ENCODE measurements around the gene VSX2. TPM values are rescaled to one million over a fixed set of nuclear protein-coding genes. Genes with fewer than 3 reads are reported as not detected.

Gene VSX2
- polyA plus RNA-seq, 6 donors from 2014 or later: not detected

DNA sequence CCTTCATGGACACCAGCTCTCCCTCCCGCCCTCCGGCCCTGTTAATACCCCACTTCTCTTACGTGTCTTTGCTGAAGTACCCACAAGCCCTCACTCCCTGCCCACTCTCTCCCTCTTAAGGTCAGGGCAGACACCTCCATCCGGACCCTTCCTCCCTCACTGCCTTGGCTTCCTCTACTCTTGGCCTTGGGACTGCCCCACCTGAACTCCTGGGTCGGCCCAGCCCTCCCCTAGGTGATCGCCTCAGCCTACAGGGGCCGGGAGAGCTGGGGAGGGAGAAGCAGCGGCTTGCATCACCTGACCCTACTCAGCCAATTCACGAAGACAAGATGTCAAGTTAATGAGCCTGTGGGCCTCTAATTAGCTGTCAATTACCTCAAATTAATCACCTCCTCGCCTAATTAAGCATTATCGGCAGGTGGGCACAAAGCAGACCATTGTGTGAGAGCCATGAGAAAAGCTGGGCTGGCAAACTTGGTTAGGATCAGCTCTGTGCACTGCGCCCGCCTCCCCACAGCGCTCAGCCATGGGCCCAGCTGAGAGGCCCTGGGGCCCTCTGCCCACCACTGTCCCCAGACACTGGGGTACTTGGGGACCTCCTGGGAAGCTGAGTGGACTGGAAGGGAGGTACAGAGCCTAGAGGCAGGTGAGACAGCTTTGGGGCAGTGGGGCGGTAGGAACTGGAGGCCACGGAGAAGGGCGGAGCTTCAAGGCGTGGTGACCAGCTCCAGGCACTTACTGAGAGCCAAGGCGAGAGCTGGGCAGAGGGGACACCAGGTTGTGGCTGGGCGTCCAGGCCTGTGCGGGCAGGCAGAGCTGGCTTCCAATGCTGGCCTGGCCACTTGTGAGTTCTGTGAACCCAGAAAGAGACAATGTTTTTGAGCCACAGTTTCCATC lies 25.1 kb upstream of the VSX2 start:
- no peaks in the 10 kb centered on the region for H3K36me3 Mint-ChIP-seq
- DNase-seq (no peak), ATAC-seq (ENCODE audit: low read depth in 2 of 2) (no peak)

DNA sequence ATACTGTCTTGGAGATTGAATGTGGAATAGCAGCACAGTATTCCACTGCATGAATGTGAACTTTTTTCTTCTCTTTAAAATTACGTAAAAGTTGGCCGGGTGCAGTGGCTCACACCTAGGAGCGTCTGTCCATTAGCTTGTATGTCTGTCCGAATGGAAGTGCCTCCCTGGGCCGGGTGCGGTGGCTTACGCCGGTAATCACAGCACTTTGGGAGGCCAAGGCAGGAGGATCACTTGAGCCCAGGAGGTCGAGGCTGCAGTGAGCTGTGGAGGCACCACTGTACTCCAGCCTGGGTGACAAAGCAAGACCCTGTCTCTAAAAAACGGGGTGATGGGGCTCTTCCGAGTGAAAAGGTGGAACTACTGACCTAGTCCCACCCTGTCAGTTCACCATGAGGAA lies 22.6 kb upstream of the VSX2 start:
- no peak for ATAC-seq (ENCODE audit: low read depth in 2 of 2)
- DNase-seq: no peak
- Mint-ChIP-seq H3K9me3 (no peaks in the 10 kb centered on the region), H3K27me3 (peaks cover 14 to 42% (median 34%) of the 10 kb centered on the region in 3 donors), H3K4me3 (no peak overlapping the region), H3K4me1 (peaks cover 0 to 5% (median 5%) of the 10 kb centered on the region in 3 donors), H3K36me3 (no peaks in the 10 kb centered on the region), H3K27ac (no peak overlapping the region)

More for the DNA sequence above, 25.1 kb upstream of the VSX2 start:
- Mint-ChIP-seq H3K9me3 (no peaks in the 10 kb centered on the region), H3K4me3 (peak overlapping the region in 1 of 8 donors; percentile 29), H3K27ac (no peak overlapping the region), H3K27me3 (peaks cover 10 to 38% (median 21%) of the 10 kb centered on the region in 3 donors), H3K4me1 (peaks cover 0 to 5% (median 5%) of the 10 kb centered on the region in 3 donors)

DNA sequence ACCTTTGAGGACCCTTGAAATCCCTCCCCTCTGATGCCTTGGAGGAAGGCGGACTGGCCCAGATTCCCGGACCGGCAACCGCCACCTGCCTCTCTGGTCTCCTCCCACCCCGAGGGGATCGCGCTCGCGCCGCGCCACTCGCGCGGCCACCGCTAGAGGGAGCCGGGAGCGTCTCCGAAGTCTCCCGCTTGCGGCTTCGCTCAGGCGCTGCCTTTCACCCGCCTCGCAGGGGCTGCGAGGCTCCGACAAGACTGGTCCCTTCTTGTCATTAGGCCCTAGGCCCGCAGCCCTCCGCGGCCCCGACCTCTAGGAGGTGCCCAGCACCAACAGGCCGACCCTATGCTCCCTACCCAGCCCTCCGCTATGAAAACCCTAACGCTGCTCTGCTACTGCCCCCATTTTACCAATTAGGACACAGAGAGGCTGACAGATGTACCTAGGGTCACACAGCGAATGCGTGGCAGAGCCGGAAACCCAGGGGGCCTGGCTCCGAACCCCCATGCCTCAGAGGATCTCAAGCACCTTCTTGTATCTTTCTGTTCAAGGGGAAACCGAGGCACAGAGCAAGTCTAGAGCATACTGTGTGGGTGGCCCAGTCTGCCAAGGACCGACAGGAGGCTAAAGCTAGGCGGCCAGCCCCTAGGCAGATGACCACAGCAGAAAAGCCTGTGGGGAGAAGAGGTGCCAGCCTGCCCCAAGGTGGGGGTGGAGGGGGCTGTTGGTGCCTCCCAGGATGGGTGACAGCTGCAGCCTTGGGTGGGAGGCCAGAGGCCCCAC lies 21.4 kb upstream of the VSX2 start:
- Mint-ChIP-seq H3K4me3 (peak overlapping the region in 3 of 8 donors; percentile 56 to 63 (median 57)), H3K27ac (no peak overlapping the region), H3K36me3 (no peaks in the 10 kb centered on the region), H3K27me3 (peaks cover 12 to 51% (median 34%) of the 10 kb centered on the region in 3 donors), H3K9me3 (no peaks in the 10 kb centered on the region), H3K4me1 (peaks cover 0 to 5% (median 5%) of the 10 kb centered on the region in 3 donors)
- ATAC-seq (ENCODE audit: low read depth in 2 of 2): peak; percentile 89 to 97
- peak; percentile 56 for DNase-seq

DNA sequence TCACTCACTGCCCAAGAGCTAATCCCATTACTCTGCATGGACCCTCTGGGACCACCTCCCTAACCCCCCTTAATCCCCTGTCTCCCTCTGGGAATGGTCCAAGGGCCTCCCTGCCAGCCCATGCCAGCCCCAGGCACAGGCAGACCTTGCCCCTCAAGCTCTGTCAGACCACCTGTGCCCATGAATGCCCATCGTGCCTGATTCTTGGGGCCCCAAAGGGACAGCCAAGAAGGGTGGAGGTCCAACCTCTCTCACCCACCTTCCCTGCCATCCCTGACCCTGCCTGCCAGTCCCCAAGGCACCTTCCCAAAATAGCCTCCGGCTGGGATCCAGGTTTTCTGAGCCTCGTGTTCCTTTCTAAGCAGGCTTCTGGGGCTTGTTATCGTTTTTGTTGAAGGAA lies 20.8 kb upstream of the VSX2 start:
- DNase-seq: no peak
- H3K4me1 Mint-ChIP-seq: peaks cover 0 to 5% (median 5%) of the 10 kb centered on the region in 3 donors

DNA sequence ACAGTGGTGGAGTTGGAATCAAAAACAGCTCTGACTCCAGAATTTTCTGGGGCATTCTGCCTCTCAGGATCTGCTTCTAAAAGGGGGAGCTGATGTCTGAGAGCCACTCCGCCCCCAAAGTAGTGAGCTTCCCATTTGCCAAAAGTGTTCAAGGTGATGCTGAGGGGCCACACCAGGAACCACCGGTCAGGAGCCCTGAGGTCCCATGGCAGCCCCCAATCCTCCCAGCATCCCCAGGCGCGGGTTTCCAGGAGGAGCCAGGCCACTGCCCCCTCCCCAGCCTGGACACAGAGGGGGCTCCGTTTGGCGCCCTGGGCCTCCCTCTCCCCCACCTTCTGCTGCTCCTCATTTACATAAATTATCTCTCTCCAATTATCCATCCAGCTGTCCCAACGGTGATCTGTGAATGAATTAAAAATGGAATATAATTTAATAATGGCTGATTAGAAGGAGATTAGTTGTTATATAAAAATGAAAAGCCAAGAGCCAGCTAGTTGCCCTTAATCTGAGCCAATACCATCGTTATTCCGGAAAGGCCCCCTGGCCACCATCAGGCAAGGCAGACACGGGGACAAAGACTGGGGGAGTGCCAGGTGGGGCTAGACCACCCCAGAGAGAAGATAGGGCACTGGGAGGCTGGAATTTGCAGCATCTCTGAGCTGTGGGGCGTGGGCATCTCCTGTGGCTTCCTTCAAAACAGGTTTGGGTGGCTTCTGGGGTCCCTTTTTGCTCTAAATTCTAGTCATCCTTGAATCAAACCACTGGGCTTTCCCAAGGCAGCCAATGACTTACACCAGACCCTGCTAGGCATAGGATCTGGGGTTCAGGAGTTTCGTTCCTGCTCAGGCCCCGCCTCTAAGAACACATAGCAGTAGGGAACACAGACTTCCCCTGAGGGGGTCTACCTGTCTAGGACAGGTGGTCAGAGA lies 19.7 kb upstream of the VSX2 start:
- DNase-seq (no peak), ATAC-seq (ENCODE audit: low read depth in 2 of 2) (no peak)
- H3K4me3 Mint-ChIP-seq: no peak overlapping the region
- no peak overlapping the region for H3K27ac Mint-ChIP-seq
- H3K27me3 Mint-ChIP-seq: peaks cover 15 to 56% (median 34%) of the 10 kb centered on the region in 3 donors
- peaks cover 0 to 5% (median 5%) of the 10 kb centered on the region in 3 donors for H3K4me1 Mint-ChIP-seq
- H3K36me3 Mint-ChIP-seq: no peaks in the 10 kb centered on the region
- no peaks in the 10 kb centered on the region for H3K9me3 Mint-ChIP-seq

More for the DNA sequence above, 20.8 kb upstream of the VSX2 start:
- peak overlapping the region in 1 of 8 donors; percentile 15 for H3K4me3 Mint-ChIP-seq
- no peak overlapping the region for H3K27ac Mint-ChIP-seq
- no peaks in the 10 kb centered on the region for H3K36me3 Mint-ChIP-seq
- peaks cover 10 to 53% (median 34%) of the 10 kb centered on the region in 3 donors for H3K27me3 Mint-ChIP-seq
- no peaks in the 10 kb centered on the region for H3K9me3 Mint-ChIP-seq
- ATAC-seq (ENCODE audit: low read depth in 2 of 2): no peak

DNA sequence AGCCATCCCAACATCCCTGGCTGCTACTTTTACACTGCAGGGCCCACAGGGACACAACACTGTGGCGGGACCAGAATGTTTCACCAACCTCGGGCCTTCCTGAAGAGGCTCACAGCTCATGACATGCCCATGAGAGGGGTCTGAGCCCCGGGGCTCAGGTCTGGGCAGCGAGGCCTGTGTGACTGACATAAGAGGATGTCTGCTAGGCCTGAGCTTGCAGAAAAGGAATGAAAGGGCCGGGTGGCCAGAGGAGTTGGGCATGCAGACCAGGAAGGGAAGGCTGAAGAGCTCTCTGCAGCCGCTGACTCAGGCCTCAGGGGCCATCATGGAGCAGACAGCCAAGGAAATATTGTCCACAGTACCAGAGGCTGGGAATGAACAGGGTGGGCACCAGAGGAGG lies 18.3 kb upstream of the VSX2 start:
- DNase-seq (no peak), ATAC-seq (ENCODE audit: low read depth in 2 of 2) (no peak)
- no peak overlapping the region for H3K4me3 Mint-ChIP-seq
- peaks cover 17 to 67% (median 48%) of the 10 kb centered on the region in 3 donors for H3K27me3 Mint-ChIP-seq
- no peaks in the 10 kb centered on the region for H3K9me3 Mint-ChIP-seq
- no peak overlapping the region for H3K27ac Mint-ChIP-seq
- no peaks in the 10 kb centered on the region for H3K36me3 Mint-ChIP-seq
- peaks cover 0 to 5% (median 5%) of the 10 kb centered on the region in 3 donors for H3K4me1 Mint-ChIP-seq

DNA sequence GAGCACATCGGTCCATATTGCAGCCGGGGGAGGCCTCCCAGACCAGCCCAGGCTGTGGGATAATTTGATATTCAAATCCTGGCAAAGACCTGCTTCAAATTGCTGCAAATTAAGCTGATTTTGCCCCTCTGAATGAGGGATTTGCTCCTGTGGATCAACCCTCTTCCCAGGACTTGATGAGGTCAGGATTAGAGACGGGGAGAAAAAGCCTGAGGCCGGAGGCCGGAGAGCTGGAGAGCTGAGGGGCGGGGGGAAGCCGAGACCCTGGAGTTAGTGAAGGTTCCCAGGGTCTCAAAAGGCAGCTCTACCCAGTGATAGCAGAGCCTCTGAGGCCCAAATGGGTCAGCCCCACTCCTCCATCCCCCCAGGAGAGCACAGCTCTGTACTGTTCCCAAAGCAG lies 17.5 kb upstream of the VSX2 start:
- H3K36me3 Mint-ChIP-seq: no peaks in the 10 kb centered on the region

DNA sequence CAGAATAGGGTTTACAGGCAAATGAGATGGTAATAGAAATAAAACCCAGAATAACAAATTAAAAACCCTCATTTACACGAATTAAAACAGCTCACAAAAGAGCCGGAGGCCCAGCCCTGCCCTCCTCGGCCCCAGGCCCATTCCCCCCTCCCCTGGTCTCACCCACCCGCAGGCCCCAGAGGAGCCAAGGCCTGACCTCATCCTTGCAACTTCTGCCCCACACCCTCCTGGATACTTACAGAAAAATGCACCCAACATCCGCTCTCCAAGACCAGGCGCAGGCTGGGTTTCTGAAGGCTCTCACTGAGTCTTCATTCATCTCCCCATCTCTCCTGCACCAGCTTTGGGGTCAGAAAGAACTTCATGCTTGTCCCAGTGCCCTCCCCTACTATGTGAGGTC lies 16.2 kb upstream of the VSX2 start:
- Mint-ChIP-seq H3K9me3 (no peaks in the 10 kb centered on the region), H3K36me3 (no peaks in the 10 kb centered on the region), H3K4me3 (no peak overlapping the region), H3K4me1 (peaks cover 0 to 5% (median under 1%) of the 10 kb centered on the region in 3 donors), H3K27ac (no peak overlapping the region), H3K27me3 (peaks cover 21 to 79% (median 52%) of the 10 kb centered on the region in 3 donors)
- ATAC-seq (ENCODE audit: low read depth in 2 of 2): no peak
- no peak for DNase-seq

More for the DNA sequence above, 17.5 kb upstream of the VSX2 start:
- H3K4me3 Mint-ChIP-seq: no peak overlapping the region
- ATAC-seq (ENCODE audit: low read depth in 2 of 2): no peak
- DNase-seq: no peak
- peaks cover 0 to 5% (median 5%) of the 10 kb centered on the region in 3 donors for H3K4me1 Mint-ChIP-seq
- no peaks in the 10 kb centered on the region for H3K9me3 Mint-ChIP-seq
- peak overlapping the region in 1 of 6 donors; percentile 68 for H3K27ac Mint-ChIP-seq
- peaks cover 17 to 67% (median 53%) of the 10 kb centered on the region in 3 donors for H3K27me3 Mint-ChIP-seq

DNA sequence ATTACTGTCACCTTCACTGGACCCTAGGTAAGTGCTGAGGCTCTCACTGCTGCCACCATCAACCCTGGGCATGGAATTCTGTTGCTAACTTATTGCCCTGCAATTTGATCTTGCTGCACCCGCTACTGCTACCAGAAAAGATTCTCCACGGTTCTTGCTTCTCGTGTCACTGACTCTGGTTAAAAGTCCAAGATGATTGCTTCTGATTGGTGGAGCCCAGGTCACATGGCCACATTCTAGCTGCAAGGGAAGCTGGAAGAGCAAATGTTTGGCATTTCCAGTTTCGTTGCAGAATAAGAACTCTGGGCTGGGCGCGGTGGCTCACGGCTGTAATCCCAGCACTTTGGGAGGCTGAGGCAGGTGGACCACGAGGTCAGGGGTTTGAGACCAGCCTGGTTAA lies 7.5 kb upstream of the VSX2 start:
- H3K4me3 Mint-ChIP-seq: no peak overlapping the region
- ATAC-seq (ENCODE audit: low read depth in 2 of 2) (no peak), DNase-seq (no peak)
- H3K9me3 Mint-ChIP-seq: peaks cover 0 to 23% (median 14%) of the 10 kb centered on the region in 7 donors
- H3K27ac Mint-ChIP-seq: no peak overlapping the region
- H3K36me3 Mint-ChIP-seq: peaks cover 0 to 8% of the 10 kb centered on the region in 2 donors
- H3K4me1 Mint-ChIP-seq: no peaks in the 10 kb centered on the region
- peaks cover 55 to 89% (median 65%) of the 10 kb centered on the region in 3 donors for H3K27me3 Mint-ChIP-seq

DNA sequence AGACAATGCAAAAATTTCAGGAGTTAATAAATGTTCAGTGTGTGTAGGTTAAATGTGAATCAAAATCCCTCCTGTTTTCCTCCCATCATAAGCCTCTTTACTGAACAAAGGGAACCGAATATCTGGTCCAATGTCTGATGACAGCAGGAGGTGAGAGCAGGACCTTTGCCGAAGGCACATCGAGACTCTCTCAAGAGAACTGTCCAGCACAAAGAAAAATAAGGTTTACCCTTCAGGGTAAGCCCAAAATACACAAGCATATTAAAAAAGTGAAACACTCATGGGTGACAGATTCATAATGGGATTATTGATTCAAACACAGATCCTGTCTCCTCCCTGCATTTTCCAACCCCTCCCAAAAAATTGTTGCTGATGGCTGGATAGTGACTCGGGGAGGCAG lies 4.2 kb upstream of the VSX2 start:
- no peak for DNase-seq
- Mint-ChIP-seq H3K36me3 (peaks cover 0 to 8% of the 10 kb centered on the region in 2 donors), H3K4me1 (peaks cover 0 to 4% (median 0%) of the 10 kb centered on the region in 3 donors), H3K9me3 (peaks cover 0 to 23% (median 14%) of the 10 kb centered on the region in 7 donors), H3K27me3 (peaks cover 61 to 90% (median 63%) of the 10 kb centered on the region in 3 donors), H3K4me3 (no peak overlapping the region), H3K27ac (peak overlapping the region in 1 of 6 donors; percentile 36)
- ATAC-seq (ENCODE audit: low read depth in 2 of 2): no peak

DNA sequence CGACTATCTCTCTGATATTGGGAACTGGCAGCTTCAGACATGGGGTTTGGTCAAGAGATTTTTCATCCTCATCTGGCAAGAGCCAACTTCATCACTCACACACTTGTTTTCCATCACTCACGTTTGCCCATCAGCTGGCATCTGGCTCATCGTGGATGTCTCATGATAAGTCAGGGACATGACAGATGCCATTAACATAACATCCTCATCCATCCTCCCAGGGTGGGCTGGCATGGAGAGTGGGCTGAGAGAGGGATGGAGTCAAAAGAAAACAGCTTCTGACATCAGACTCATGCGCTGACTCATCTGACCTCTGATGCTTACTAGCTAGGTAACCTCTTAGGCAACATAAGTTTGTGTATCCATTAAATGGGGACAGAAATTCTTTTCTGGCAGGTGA lies 1.8 kb upstream of the VSX2 start:
- H3K27me3 Mint-ChIP-seq: peaks cover 63 to 93% (median 77%) of the 10 kb centered on the region in 3 donors
- no peak for ATAC-seq (ENCODE audit: low read depth in 2 of 2)
- H3K4me1 Mint-ChIP-seq: peaks cover 16 to 26% (median 23%) of the 10 kb centered on the region in 3 donors

More for the DNA sequence above, 1.8 kb upstream of the VSX2 start:
- DNase-seq: no peak
- Mint-ChIP-seq H3K36me3 (peaks cover 0 to 2% of the 10 kb centered on the region in 2 donors), H3K9me3 (peaks cover 0 to 9% (median 3%) of the 10 kb centered on the region in 7 donors), H3K27ac (no peak overlapping the region), H3K4me3 (peak overlapping the region in 2 of 8 donors; percentile 22 to 57)
